T-helper 22 cell (primary cell): ENCODE results near the gene TOR1B.
"Not testable (repeated sequence)": the region's sequence is repeated elsewhere in the genome, so short reads cannot be mapped to it uniquely, and the experiment has no call there.

Experiments
- DNase-seq: peaks from one replicate; pipeline ENCODE4 v3.0.0-alpha.2; 2020; ENCODE audit warnings: low read depth

TOR1B gene

GRCh38 chr9:129776938-129777768 is 25.8 kb upstream of the TOR1B start:
- peak; percentile 23 for DNase-seq

- no peak for DNase-seq
These were observed 25.2 kb upstream of the TOR1B start for GRCh38 chr9:129777769-129778130.

- no peak for DNase-seq
These were observed 24.5 kb upstream of the TOR1B start for GRCh38 chr9:129778469-129778868.

GRCh38 chr9:129779560-129780190 is 23.3 kb upstream of the TOR1B start:
- DNase-seq = no peak

- DNase-seq = no peak
These were observed 21.9 kb upstream of the TOR1B start for GRCh38 chr9:129781131-129781530.

GRCh38 chr9:129781981-129782380 is 21.0 kb upstream of the TOR1B start:
- DNase-seq = no peak

GRCh38 chr9:129783516-129784361 is 19.2 kb upstream of the TOR1B start:
- DNase-seq = peak; percentile 23

- DNase-seq = not testable (repeated sequence)
These were observed 18.0 kb upstream of the TOR1B start for GRCh38 chr9:129784970-129785369.

- DNase-seq = no peak
These were observed 17.1 kb upstream of the TOR1B start for GRCh38 chr9:129785866-129786265.

GRCh38 chr9:129786481-129786880 is 16.5 kb upstream of the TOR1B start:
- no peak for DNase-seq

GRCh38 chr9:129794549-129794948 is 8.4 kb upstream of the TOR1B start:
- DNase-seq = no peak

GRCh38 chr9:129796029-129796428 is 7.0 kb upstream of the TOR1B start:
- not testable (repeated sequence) for DNase-seq

- DNase-seq = no peak
These were observed 4.0 kb upstream of the TOR1B start for GRCh38 chr9:129798973-129799372.

GRCh38 chr9:129801504-129801903 is 1.5 kb upstream of the TOR1B start:
- no peak for DNase-seq

GRCh38 chr9:129803676-129804060 is 684 bp downstream of the TOR1B start:
- no peak for DNase-seq

GRCh38 chr9:129806061-129806460 is 3.1 kb downstream of the TOR1B start:
- no peak for DNase-seq

GRCh38 chr9:129809346-129809745 is 6.4 kb downstream of the TOR1B start:
- DNase-seq = no peak

GRCh38 chr9:129810116-129810515 is 7.1 kb downstream of the TOR1B start:
- no peak for DNase-seq

GRCh38 chr9:129810788-129811187 is 7.8 kb downstream of the TOR1B start:
- DNase-seq = no peak

- no peak for DNase-seq
These were observed 9.0 kb downstream of the TOR1B start for GRCh38 chr9:129811967-129812363.

GRCh38 chr9:129812385-129812784 is 9.4 kb downstream of the TOR1B start:
- no peak for DNase-seq

GRCh38 chr9:129813661-129814060 is 10.7 kb downstream of the TOR1B start:
- DNase-seq = no peak
